Bronchial epithelial cell (primary cell): ENCODE data around the gene ITGA5. TPM values are rescaled to one million over a fixed set of nuclear protein-coding genes. Genes with fewer than 3 reads are reported as not detected.

Experiments
- DNase-seq: peaks from one replicate; pipeline ENCODE4 v3.0.0-alpha.2; 2010; ENCODE audit warnings: low read depth
- FAIRE-seq: peaks from 2 replicates; lab custom pipeline; 2011; peaks lifted over from hg19 to GRCh38; lab: Jason Lieb, UNC
- H3K27me3 ChIP-seq: 2 replicates; pipeline ENCODE4 v1.5.1; 2011; ENCODE audit warnings: low read length; ENCODE audit not compliant: control insufficient read depth, insufficient read depth
- H3K36me3 ChIP-seq: 2 replicates; pipeline ENCODE4 v1.5.1; 2011; ENCODE audit warnings: low read length; ENCODE audit not compliant: control insufficient read depth, insufficient read depth
- H3K4me3 ChIP-seq: 2 replicates; pipeline ENCODE4 v1.5.1; 2011; ENCODE audit warnings: mild to moderate bottlenecking, low read depth, low read length, control low read depth
- total RNA-seq: library from RNA; depleted of rRNA; stranded (reverse); fragments of >200 nt; gene quantifications from 2 replicates; pipeline ENCODE4 v1.2.1, GENCODE V29; 2014
- TF ChIP-seq, protein P1 (sequence below): IDR thresholded peaks from 2 replicates; pipeline ENCODE4 v1.5.1; 2011; ENCODE audit warnings: mild to moderate bottlenecking, moderate library complexity, low read length, control low read depth, inconsistent platforms; ENCODE audit not compliant: insufficient read depth, severe bottlenecking

ITGA5 gene
- total RNA-seq, 1 donor from 2014 or later, result 98.5 TPM

DNA sequence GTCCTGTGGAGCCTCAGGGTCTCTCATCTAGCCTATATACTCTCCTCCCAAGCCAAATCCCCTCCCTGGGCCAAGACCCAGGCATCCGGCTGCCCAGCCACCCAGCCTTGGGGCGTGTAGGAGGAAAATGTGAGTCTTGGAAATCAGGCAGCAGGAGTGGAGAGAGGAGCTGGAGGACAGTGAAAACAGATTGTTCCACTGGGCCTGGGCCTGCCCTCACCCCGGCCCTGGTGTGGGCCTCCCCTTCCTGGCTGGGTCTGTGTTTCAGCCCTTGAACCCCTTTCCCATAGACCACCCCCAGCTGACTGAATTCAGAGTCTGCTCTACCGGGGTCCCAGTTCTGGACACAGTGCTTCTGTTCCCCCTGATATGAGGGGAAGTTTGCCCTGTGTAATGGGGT lies 6.7 kb downstream of the ITGA5 start:
- no peak for FAIRE-seq
- DNase-seq, result no peak

DNA sequence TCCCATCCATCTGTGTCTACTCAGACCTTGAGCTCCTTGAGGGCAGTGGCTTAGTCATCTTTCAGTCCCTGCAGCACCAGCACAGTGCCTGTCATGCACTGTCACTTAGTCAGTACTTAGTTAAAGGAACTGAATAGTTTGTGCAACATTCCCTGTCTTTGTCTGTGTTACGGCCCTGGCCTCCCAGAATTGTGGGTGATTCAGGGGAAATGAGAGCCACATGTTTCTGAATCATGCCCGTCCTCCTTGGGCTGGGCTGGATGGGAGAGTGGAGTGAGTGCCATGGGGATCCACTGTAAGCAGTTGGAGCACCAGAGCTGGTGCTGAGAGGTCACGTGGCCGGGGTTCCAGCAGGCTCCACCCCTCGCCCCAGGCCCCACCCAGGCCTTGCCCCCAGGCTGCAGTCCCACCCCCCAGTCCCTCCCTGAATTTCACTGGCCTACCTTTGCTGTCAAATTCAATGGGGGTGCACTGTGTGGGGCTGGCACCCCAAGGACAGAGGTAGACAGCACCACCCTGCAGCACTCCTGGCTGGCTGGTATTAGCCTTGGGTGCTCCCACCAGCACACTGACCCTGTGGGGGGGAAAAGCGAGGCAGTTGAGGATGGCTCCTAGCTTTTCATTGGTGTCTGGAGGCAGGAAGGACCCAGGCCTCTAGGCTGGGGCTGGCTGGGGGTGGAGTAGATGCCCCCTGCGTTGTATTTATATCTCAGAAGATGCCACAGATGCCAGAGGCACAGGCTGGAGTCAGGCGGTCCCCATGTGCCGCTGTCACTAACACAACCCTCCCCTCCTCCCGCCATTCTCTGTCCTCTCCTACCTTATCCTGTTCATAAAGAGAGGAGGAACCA lies 7.5 kb downstream of the ITGA5 start:
- no peak overlapping the region for H3K4me3 ChIP-seq
- FAIRE-seq (peak; percentile 58), DNase-seq (peak; percentile 99)
- no peaks in the 10 kb centered on the region for H3K27me3 ChIP-seq
- TF ChIP-seq, protein P1, sequence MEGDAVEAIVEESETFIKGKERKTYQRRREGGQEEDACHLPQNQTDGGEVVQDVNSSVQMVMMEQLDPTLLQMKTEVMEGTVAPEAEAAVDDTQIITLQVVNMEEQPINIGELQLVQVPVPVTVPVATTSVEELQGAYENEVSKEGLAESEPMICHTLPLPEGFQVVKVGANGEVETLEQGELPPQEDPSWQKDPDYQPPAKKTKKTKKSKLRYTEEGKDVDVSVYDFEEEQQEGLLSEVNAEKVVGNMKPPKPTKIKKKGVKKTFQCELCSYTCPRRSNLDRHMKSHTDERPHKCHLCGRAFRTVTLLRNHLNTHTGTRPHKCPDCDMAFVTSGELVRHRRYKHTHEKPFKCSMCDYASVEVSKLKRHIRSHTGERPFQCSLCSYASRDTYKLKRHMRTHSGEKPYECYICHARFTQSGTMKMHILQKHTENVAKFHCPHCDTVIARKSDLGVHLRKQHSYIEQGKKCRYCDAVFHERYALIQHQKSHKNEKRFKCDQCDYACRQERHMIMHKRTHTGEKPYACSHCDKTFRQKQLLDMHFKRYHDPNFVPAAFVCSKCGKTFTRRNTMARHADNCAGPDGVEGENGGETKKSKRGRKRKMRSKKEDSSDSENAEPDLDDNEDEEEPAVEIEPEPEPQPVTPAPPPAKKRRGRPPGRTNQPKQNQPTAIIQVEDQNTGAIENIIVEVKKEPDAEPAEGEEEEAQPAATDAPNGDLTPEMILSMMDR, result no peak
- peaks cover 32% of the 10 kb centered on the region for H3K36me3 ChIP-seq

More for the DNA sequence above, 6.7 kb downstream of the ITGA5 start:
- no peaks in the 10 kb centered on the region for H3K27me3 ChIP-seq
- no peak overlapping the region for H3K4me3 ChIP-seq
- peaks cover 29% of the 10 kb centered on the region for H3K36me3 ChIP-seq
- TF ChIP-seq, protein P1, result no peak

DNA sequence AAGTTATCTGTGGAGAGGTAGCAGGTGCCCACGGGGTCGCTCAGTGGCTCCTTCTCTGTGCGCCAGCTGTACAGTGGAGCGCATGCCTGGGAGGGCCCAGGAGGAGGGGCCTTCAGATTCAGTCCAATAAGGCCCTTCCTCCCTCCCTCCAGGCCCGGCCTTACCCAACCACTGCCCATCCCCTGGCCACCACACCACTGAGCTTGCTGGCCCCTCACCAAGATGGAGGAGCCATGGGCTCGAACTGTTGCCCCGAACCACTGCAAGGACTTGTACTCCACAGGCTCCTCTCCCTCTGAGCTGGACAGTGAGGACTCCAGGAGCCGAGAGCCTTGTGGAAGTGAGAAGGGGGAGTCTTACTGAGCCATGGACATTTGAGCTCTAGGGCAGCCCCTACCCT lies 9.8 kb downstream of the ITGA5 start:
- Histone ChIP-seq H3K36me3 (peaks cover 41% of the 10 kb centered on the region), H3K4me3 (no peak overlapping the region), H3K27me3 (no peaks in the 10 kb centered on the region)
- TF ChIP-seq, protein P1, result no peak
- FAIRE-seq (no peak), DNase-seq (no peak)

DNA sequence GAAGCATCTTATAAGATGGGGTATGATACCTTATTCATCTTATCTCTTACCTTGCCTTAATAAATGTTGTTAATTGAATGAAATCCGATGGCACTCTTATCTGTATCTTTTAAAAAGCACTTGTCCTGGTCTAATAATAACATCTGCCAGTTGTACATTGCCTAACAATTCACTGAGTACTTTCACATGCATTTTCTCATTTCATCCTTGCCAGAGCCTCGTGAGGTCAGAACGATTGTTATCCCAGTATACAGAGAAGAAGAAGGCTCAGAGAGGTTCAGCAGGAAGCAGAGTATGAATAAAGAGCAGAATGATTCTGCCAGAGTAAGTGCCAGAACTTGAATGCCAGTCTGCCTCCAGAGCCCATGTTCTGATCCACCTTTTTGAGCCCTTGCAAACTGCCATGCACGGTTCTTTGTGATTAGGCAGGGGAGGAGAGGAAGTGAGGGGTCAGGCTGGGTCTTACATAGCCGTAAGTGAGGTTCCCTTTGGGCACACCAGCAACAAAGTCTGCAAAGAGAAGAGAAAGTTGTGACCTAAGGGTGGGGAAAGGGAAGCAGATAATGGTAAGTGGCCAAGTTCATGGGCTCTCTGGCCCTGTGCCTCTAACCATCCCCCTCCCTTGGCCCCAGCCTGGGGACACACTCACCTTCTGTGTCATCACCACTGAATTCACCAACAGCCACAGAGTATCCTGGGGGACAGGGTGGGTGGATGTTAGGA lies 11.7 kb downstream of the ITGA5 start:
- Histone ChIP-seq H3K36me3 (peaks cover 56% of the 10 kb centered on the region), H3K27me3 (no peaks in the 10 kb centered on the region), H3K4me3 (no peak overlapping the region)
- DNase-seq (no peak), FAIRE-seq (no peak)
- TF ChIP-seq, protein P1, result no peak

DNA sequence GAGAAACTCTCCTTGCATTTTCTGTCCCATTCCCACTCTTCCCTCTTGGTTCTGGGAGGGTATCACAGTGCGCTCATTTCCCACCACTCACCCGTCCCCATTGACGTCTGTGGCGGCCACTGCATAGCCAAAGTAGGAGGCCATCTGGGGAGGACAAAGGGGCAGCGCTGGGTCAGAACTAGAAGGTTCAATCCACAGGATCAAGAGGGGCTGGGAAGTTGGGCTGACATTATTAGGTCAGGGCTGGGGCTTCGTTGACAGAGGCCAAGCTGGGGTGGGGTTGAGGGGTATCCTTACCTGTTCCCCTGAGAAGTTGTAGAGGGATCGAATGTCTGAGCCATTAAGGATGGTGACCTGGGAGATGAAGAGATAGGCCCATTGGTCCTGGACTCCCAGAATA lies 13.5 kb downstream of the ITGA5 start:
- TF ChIP-seq, protein P1, result no peak
- no peak for DNase-seq
- H3K4me3 ChIP-seq, result no peak overlapping the region
- H3K36me3 ChIP-seq, result peaks cover 66% of the 10 kb centered on the region
- H3K27me3 ChIP-seq, result no peaks in the 10 kb centered on the region
- no peak for FAIRE-seq
